ENCODE data around the gene ZNF492.
A peak's percentile ranks its signal among the peaks of the same experiment; 100 is the strongest.
"Not testable (repeated sequence)": the region's sequence is repeated elsewhere in the genome, so short reads cannot be mapped to it uniquely, and the experiment has no call there.

The ZNF492 gene

DNA sequence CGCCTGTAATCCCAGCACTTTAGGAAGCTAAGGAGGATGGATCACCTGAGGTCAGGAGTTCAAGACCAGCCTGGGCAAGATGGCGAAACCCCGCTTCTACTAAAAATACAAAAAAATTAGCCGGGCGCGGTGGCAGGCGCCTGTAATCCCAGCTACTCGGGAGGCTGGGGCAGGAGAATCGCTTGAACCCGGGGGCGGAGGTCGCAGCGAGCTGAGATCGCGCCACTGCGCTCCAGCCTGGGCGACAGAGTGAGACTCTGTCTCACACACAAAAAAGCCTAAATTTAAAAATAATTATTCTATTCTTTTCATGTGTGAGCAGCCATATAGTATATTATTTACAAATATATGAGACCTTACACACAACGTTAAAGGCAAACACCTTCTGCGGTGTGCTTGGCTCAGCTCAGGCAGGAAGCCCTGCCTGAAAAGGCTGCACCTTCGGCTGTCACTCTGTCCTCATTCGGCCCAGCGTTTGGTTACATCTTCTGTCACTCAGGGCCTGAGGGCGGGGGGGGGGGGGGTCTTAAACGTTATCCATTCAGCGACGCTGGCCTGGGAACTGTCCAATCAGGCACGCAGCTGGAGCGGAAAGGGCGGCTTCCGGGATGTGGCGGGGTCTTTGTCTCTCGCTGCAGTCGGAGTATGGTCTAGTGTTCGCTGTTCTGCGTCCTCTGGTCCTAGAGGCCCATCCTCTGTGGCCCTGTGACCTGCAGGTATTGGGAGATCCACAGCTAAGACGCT lies at the start of gene ZNF492:
Gene ZNF492, plus strand, starts transcription at position 619 of the 744 bp plus-strand sequence. CDS start 19,076 bp downstream, outside the sequence.
- peak; percentile 2 for DNase-seq (ENCODE audit: low read depth)

GRCh38 chr19:22595422-22595821 lies 38.7 kb upstream of the ZNF492 start:
- no peak overlapping the region for H3K4me3 ChIP-seq (ENCODE audit: low read depth, low read length)
- TF ChIP-seq, protein P1, sequence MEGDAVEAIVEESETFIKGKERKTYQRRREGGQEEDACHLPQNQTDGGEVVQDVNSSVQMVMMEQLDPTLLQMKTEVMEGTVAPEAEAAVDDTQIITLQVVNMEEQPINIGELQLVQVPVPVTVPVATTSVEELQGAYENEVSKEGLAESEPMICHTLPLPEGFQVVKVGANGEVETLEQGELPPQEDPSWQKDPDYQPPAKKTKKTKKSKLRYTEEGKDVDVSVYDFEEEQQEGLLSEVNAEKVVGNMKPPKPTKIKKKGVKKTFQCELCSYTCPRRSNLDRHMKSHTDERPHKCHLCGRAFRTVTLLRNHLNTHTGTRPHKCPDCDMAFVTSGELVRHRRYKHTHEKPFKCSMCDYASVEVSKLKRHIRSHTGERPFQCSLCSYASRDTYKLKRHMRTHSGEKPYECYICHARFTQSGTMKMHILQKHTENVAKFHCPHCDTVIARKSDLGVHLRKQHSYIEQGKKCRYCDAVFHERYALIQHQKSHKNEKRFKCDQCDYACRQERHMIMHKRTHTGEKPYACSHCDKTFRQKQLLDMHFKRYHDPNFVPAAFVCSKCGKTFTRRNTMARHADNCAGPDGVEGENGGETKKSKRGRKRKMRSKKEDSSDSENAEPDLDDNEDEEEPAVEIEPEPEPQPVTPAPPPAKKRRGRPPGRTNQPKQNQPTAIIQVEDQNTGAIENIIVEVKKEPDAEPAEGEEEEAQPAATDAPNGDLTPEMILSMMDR (IDR thresholded peaks at IDR 0.05; ENCODE audit: insufficient read depth, low read depth, low read length, missing control alignments), result no peak
- DNase-seq (ENCODE audit: low read depth), result no peak

More for the DNA sequence above, at the start of gene ZNF492:
- not testable (repeated sequence) for H3K4me3 ChIP-seq (ENCODE audit: low read depth, low read length)

DNA sequence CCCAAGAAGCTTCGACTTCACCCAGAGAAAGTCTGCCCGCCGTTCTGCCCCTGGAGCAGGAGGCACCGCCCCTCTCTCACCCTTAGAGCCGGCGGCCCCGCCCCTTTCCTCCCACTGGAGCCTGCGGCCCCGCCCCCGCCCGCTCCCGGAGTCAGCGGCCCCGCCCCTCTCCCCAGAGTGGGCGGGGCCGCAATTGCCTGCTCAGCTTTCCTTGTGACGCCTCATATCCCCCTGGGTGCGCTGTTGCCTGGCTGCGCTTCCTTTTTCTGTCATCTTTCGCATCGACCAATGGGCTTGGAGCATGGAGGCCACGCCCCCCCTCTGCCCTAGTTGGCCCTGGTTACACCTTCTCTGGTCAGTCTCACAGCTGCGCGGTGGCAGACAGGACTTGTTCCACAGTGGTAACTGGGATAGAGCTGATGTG lies 38.2 kb upstream of the ZNF492 start:
- H3K4me3 ChIP-seq (ENCODE audit: low read depth, low read length), result no peak overlapping the region
- TF ChIP-seq, protein P1 (IDR thresholded peaks at IDR 0.05; ENCODE audit: insufficient read depth, low read depth, low read length, missing control alignments), result no peak
- no peak for DNase-seq (ENCODE audit: low read depth)

DNA sequence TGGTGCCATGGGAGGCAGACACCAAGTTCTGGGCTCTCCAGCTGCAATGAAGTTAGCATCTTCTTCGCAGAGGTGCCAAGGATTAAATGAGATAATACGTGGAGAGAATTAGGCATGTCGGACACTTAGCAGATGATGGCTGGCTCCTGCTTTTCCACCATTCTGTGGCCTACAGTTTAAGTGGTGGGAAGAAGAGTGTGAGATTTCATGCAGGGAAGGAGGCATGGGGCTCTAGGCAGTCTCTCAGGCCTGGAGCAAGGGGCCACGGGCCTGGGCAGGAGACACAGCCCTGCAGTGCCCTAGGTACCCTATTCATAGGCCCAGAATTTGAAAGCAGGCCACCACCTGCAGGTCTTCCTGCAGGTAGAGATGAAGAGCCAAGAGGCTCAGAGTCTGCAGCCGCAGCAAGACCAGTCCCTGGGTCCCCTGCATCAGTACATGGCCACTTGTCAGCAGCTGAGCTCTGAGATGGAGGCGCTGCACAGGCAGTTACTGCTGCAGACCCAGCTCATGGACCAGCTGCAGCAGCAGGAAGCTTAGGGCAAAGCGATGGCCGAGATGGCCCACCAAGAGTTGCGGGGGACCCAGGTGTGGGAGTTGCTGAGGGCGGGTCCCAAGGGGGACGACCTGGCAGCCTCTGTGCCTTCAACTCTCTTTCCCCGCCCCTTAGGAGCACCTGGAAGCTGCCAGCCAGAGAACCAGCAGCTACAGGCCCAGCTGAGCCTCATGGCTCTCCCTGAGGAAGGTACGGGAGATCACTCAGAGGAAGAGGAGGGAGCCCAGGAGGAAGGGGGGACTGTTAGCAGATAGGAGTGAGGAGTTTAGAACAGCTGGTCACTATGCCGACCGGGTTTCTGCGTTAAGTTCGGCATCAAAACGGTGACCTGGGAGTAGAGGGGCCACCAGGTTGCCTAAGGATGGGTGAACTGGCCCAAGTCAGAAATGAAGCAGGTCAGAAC lies 33.2 kb upstream of the ZNF492 start:
- DNase-seq (ENCODE audit: low read depth), result no peak
- no peak overlapping the region for H3K4me3 ChIP-seq (ENCODE audit: low read depth, low read length)
- TF ChIP-seq, protein P1 (IDR thresholded peaks at IDR 0.05; ENCODE audit: insufficient read depth, low read depth, low read length, missing control alignments), result no peak

GRCh38 chr19:22601906-22602630 lies 32.1 kb upstream of the ZNF492 start:
- DNase-seq (ENCODE audit: low read depth), result no peak
- TF ChIP-seq, protein P1 (IDR thresholded peaks at IDR 0.05; ENCODE audit: insufficient read depth, low read depth, low read length, missing control alignments), result no peak
- no peak overlapping the region for H3K4me3 ChIP-seq (ENCODE audit: low read depth, low read length)

DNA sequence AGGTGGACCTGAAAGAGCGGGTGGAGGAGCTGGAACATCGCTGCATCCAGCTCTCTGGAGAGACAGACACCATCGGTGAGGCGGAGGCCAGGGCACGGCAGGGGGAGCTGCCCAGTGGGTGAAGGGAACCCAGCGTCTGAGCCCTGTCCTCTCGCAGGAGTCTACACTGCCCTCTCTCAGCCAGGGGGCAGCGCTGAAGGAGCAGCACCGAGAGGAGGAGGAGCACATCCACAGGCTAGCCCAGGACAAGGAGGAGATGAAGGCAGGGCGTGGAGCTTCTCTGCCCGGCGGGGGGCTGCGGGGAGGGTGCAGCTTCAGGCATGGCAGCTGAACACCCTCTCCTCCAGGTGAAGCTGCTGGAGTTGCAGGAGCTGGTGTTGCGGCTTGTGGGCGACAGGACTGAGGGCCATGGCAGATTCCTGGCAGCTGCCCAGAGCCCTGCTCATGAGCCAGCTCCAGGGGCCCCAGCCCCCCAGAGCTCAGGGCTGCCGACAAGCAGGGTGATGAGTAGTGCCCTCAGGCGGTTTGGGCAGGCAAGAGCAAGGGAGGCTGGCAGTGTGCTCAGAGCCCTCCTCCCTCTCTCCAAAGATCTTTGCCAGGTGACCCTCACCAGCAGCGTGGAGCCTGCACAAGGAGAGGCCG lies 31.4 kb upstream of the ZNF492 start:
- DNase-seq (ENCODE audit: low read depth), result no peak
- TF ChIP-seq, protein P1 (IDR thresholded peaks at IDR 0.05; ENCODE audit: insufficient read depth, low read depth, low read length, missing control alignments), result no peak
- H3K4me3 ChIP-seq (ENCODE audit: low read depth, low read length), result no peak overlapping the region

Data from GM12865 (cell line).